HepG2 (cell line): Measurements from ENCODE around the gene FMR1. TPM values are rescaled to one million over a fixed set of nuclear protein-coding genes. Genes with fewer than 3 reads are reported as not detected.

Experiments used
- CENPT ChIP-seq: sonication (generic); formaldehyde crosslinking; IDR thresholded peaks from 2 replicates; pipeline ENCODE4 v1.8.0; 2022; ENCODE audit warnings: low read depth, mild to moderate bottlenecking, moderate library complexity, missing genetic modification reagents
- CHD4 ChIP-seq: fragments of 200-600 bp; sonication (generic); IDR thresholded peaks from 2 replicates; pipeline ENCODE4 v1.7.0; 2017; ENCODE audit warnings: mild to moderate bottlenecking, low read length, borderline replicate concordance
- DR1 ChIP-seq: sonication (generic); formaldehyde crosslinking; IDR thresholded peaks from 2 replicates; pipeline ENCODE4 v1.8.0; 2021; ENCODE audit warnings: mild to moderate bottlenecking, missing genetic modification reagents, inconsistent platforms
- EEA1 ChIP-seq: sonication (generic); formaldehyde crosslinking; IDR thresholded peaks from 2 replicates; pipeline ENCODE4 v1.5.1; 2020; ENCODE audit warnings: mild to moderate bottlenecking, missing genetic modification reagents, borderline replicate concordance
- EZH2 ChIP-seq: conservative IDR thresholded peaks from 2 replicates; pipeline ENCODE4 v1.6.1; 2012; ENCODE audit warnings: mild to moderate bottlenecking, low read depth, low read length, moderate library complexity
- GATA4 ChIP-seq: sonication (generic); IDR thresholded peaks from 2 replicates; pipeline ENCODE4 v1.6.1; 2016; ENCODE audit warnings: antibody characterized with exemption, low read depth, borderline replicate concordance
- KDM4B ChIP-seq: sonication (generic); formaldehyde crosslinking; IDR thresholded peaks from 2 replicates; pipeline ENCODE4 v1.4.0; 2020; ENCODE audit warnings: missing genetic modification reagents
- MEIS2 ChIP-seq: sonication (generic); formaldehyde crosslinking; IDR thresholded peaks from 2 replicates; pipeline ENCODE4 v1.9.0; 2021; ENCODE audit warnings: mild to moderate bottlenecking, missing genetic modification reagents
- MYNN ChIP-seq: sonication (generic); formaldehyde crosslinking; IDR thresholded peaks from 2 replicates; pipeline ENCODE4 v1.4.0; 2020; ENCODE audit warnings: mild to moderate bottlenecking, low read depth, missing genetic modification reagents
- MZF1 ChIP-seq: sonication (generic); formaldehyde crosslinking; IDR thresholded peaks from 2 replicates; pipeline ENCODE4 v1.8.1; 2023; ENCODE audit warnings: mild to moderate bottlenecking, missing genetic modification reagents, borderline replicate concordance
- NFYB ChIP-seq: sonication (generic); formaldehyde crosslinking; IDR thresholded peaks from 2 replicates; pipeline ENCODE4 v1.4.0; 2020; ENCODE audit warnings: missing genetic modification reagents
- NR3C1 ChIP-seq: sonication (generic); formaldehyde crosslinking; IDR thresholded peaks from 2 replicates; pipeline ENCODE4 v1.4.0; 2020; ENCODE audit warnings: missing genetic modification reagents
- RARG ChIP-seq: sonication (generic); formaldehyde crosslinking; IDR thresholded peaks from 2 replicates; pipeline ENCODE4 v1.4.0; 2020; ENCODE audit warnings: low read depth, mild to moderate bottlenecking, missing genetic modification reagents
- SIN3B ChIP-seq: fragments of 150-350 bp; IDR thresholded peaks from 2 replicates; pipeline ENCODE4 v1.6.1; 2014; ENCODE audit warnings: low read length
- SMAD9 ChIP-seq: sonication (generic); formaldehyde crosslinking; IDR thresholded peaks from 2 replicates; pipeline ENCODE4 v1.5.1; 2020; ENCODE audit warnings: mild to moderate bottlenecking, missing genetic modification reagents
- TBX3 ChIP-seq: fragments of 450-650 bp; IDR thresholded peaks from 2 replicates; pipeline ENCODE4 v1.6.1; 2017; ENCODE audit warnings: antibody characterized with exemption, mild to moderate bottlenecking, inconsistent platforms, borderline replicate concordance
- TCF7 ChIP-seq: sonication (generic); IDR thresholded peaks from 2 replicates; pipeline ENCODE4 v1.6.1; 2016; ENCODE audit warnings: antibody characterized with exemption, low read depth
- THAP11 ChIP-seq: IDR thresholded peaks from 2 replicates; pipeline ENCODE4 v1.6.1; 2016; ENCODE audit warnings: missing biosample characterization, missing genetic modification reagents
- ZKSCAN5 ChIP-seq: sonication (generic); formaldehyde crosslinking; IDR thresholded peaks from 2 replicates; pipeline ENCODE4 v1.5.1; 2020; ENCODE audit warnings: mild to moderate bottlenecking, missing genetic modification reagents
- ZKSCAN8 ChIP-seq: IDR thresholded peaks from 2 replicates; pipeline ENCODE4 v1.6.1; 2016; ENCODE audit warnings: borderline replicate concordance, missing genetic modification reagents, missing compliant biosample characterization
- ZNF225 ChIP-seq: sonication (generic); formaldehyde crosslinking; IDR thresholded peaks from 2 replicates; pipeline ENCODE4 v1.4.0; 2020; ENCODE audit warnings: mild to moderate bottlenecking, missing genetic modification reagents
- ZNF232 ChIP-seq: sonication (generic); formaldehyde crosslinking; IDR thresholded peaks from 2 replicates; pipeline ENCODE4 v1.4.0; 2020; ENCODE audit warnings: missing genetic modification reagents, borderline replicate concordance
- ZNF234 ChIP-seq: sonication (generic); formaldehyde crosslinking; conservative IDR thresholded peaks from 2 replicates; pipeline ENCODE4 v1.5.1; 2020; ENCODE audit warnings: mild to moderate bottlenecking, missing genetic modification reagents
- ZNF513 ChIP-seq: sonication (generic); formaldehyde crosslinking; conservative IDR thresholded peaks from 2 replicates; pipeline ENCODE4 v1.5.0; 2020; ENCODE audit warnings: missing genetic modification reagents
- ZNF660 ChIP-seq: sonication (generic); formaldehyde crosslinking; IDR thresholded peaks from 2 replicates; pipeline ENCODE4 v1.5.1; 2020; ENCODE audit warnings: mild to moderate bottlenecking, low read depth, missing genetic modification reagents, borderline replicate concordance
- ZNF7 ChIP-seq: IDR thresholded peaks from 2 replicates; pipeline ENCODE4 v1.6.1; 2016; ENCODE audit warnings: missing biosample characterization, missing genetic modification reagents
- ZUFSP ChIP-seq: sonication (generic); formaldehyde crosslinking; IDR thresholded peaks from 2 replicates; pipeline ENCODE4 v1.9.0; 2021; ENCODE audit warnings: missing genetic modification reagents, mild to moderate bottlenecking, borderline replicate concordance
- polyA plus RNA-seq, 8 experiments: library from polyadenylated mRNA; depleted of rRNA in 3 of 8; stranded (reverse) in 7 of 8; unstranded in 1 of 8; fragments of >200 nt; fragmentation: Illumina TruSeq in 4 of 8; extraction: Trizol in 4 of 8; gene quantifications; 2 replicates each; pipeline versions ENCODE4 v1.2.1 to v1.2.3, GENCODE V29; 2011 to 2016; ENCODE audit warnings: low read depth in 4 of 8, missing spikeins in 1 of 8, mixed read lengths in 1 of 8; ENCODE audit not compliant: insufficient read depth in 1 of 8
- total RNA-seq, 5 experiments: library from RNA; depleted of rRNA; stranded (reverse); fragments of >200 nt; fragmentation: Illumina TruSeq; extraction: Trizol; gene quantifications; 2 replicates each; pipeline ENCODE4 v1.2.3, GENCODE V29; 2016; ENCODE audit warnings: low read depth in 1 of 5
- TF ChIP-seq, protein P1 (sequence below): sonication (generic); formaldehyde crosslinking; IDR thresholded peaks from 2 replicates; pipeline ENCODE4 v1.8.0; 2022; ENCODE audit warnings: low read depth, missing genetic modification reagents

FMR1 gene
- total and polyA plus RNA-seq, 2 of the 13 experiments (the other 11 are each of a cell fraction or from before 2014, with no cell fraction given): 27.8 to 49.6 TPM

DNA sequence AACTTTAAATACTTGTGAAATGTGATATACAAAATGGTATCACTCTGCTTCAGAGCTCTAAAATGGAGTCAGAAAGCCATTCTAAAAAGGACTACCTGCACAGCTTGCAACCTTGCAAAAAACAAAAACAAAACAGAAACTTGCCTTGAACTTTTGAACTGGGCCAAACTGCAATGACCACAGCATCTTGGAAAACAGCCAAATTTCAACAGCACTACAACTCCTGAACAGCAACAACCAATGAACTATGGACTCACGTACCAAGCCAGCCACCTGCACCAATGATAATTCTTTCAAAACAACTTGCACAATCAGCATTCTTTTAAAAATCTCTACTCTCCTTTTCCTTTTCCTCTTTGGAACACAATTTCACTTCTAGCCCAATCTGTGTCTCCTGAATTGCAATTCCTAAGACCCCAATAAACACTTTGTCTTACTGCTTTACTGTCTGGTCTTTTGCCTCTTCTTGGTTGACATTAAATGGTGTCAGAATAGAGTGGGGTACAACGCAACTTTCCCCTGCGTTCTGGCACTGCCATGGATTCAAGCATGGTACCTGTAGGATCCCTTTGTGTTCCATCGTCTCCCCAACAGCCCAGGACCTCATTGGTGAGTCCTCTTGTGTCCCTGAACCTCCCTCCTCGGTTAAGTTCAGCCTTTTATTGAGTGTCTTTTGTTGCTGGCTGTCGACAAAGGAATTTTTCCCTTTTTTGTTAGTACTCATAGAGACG lies 35.7 kb upstream of the FMR1 start (continued):
- TF ChIP-seq ZKSCAN8 (CRISPR knock-in tag): no peak
- TF ChIP-seq ZNF225 (CRISPR knock-in tag): no peak
- TF ChIP-seq MZF1 (CRISPR knock-in tag): no peak
- no peak for TF ChIP-seq DR1 (CRISPR knock-in tag)
- no peak for TF ChIP-seq ZNF513
- no peak for TF ChIP-seq MYNN (CRISPR knock-in tag)
- TF ChIP-seq CHD4: no peak
- no peak for TF ChIP-seq ZNF660
- no peak for TF ChIP-seq CENPT (CRISPR knock-in tag)
- TF ChIP-seq EEA1 (CRISPR knock-in tag): no peak
- 0 out of 2 replicates have a peak, but pooled peaks have one; percentile 58 for TF ChIP-seq ZKSCAN5 (CRISPR knock-in tag)
- no peak; the same call in 1 of the 2 replicates for TF ChIP-seq GATA4
- TF ChIP-seq THAP11 (CRISPR knock-in tag): peak; percentile 35; the same call in 1 of the 2 replicates
- no peak for TF ChIP-seq EZH2
- TF ChIP-seq KDM4B (CRISPR knock-in tag): no peak
- TF ChIP-seq ZNF232: no peak
- TF ChIP-seq MEIS2 (CRISPR knock-in tag): no peak
- TF ChIP-seq NR3C1 (CRISPR knock-in tag): no peak
- no peak for TF ChIP-seq ZUFSP (CRISPR knock-in tag)
- TF ChIP-seq RARG: no peak
- 0 out of 2 replicates have a peak, but pooled peaks have one; percentile 8 for TF ChIP-seq TCF7
- TF ChIP-seq NFYB: peak; percentile 64
- TF ChIP-seq SMAD9 (CRISPR knock-in tag): no peak
- TF ChIP-seq, protein P1, sequence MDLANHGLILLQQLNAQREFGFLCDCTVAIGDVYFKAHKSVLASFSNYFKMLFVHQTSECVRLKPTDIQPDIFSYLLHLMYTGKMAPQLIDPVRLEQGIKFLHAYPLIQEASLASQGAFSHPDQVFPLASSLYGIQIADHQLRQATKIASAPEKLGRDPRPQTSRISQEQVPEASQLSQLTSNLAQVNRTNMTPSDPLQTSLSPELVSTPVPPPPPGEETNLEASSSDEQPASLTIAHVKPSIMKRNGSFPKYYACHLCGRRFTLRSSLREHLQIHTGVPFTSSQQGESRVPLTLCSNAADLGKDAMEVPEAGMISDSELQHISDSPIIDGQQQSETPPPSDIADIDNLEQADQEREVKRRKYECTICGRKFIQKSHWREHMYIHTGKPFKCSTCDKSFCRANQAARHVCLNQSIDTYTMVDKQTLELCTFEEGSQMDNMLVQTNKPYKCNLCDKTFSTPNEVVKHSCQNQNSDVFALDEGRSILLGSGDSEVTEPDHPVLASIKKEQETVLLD (CRISPR knock-in tag): no peak
- TF ChIP-seq TBX3: no peak
- no peak for TF ChIP-seq ZNF7 (CRISPR knock-in tag)
- TF ChIP-seq ZNF234: no peak
- TF ChIP-seq SIN3B: no peak
